GM12878 (cell line): ENCODE results near the gene KHDRBS1. TPM values are rescaled to one million over a fixed set of nuclear protein-coding genes. Genes with fewer than 3 reads are reported as not detected.

ENCODE experiments used
- ATAC-seq: fragments of 200-7000 bp; cut with Tn5 transposase; 3 replicates; pipeline ENCODE4 v1.9.1; 2020; ENCODE audit warnings: mild to moderate bottlenecking, moderate library complexity
- BruUV-seq: library from RNA; stranded (reverse); fragments of 400-500 nt; replicated peaks from 2 replicates; lab custom pipeline; 2021; lab: Mats Ljungman, UMichigan
- CTCF ChIA-PET: fragments of 300-600 bp; sonication (Branson Sonifier 250); formaldehyde crosslinking; extraction: SDS; loops from one replicate; lab custom pipeline; 2021; ENCODE audit warnings: inconsistent platforms; lab: Yijun Ruan, JAX
- POLR2A ChIA-PET: fragments of 350-600 bp; formaldehyde crosslinking; extraction: SDS; loops from one replicate; lab custom pipeline; 2021; ENCODE audit warnings: inconsistent platforms; lab: Charles Lee
- RAD21 ChIA-PET: fragments of 300-600 bp; sonication (Branson Sonifier 250); formaldehyde crosslinking; loops from one replicate; lab custom pipeline; 2023; ENCODE audit warnings: antibody characterized with exemption; ENCODE audit not compliant: unreplicated experiment; lab: Charles Lee
- SMC1A ChIA-PET: fragments of 300-600 bp; sonication (Branson Sonifier 250); formaldehyde crosslinking; loops from one replicate; lab custom pipeline; 2023; ENCODE audit not compliant: unreplicated experiment, uncharacterized antibody; lab: Charles Lee
- DNase-seq: peaks from one replicate; pipeline ENCODE4 v3.0.0-alpha.2; 2011; ENCODE audit warnings: low read depth, low spot score
- FAIRE-seq: peaks from 3 replicates; lab custom pipeline; 2011; peaks lifted over from hg19 to GRCh38; lab: Jason Lieb, UNC
- H2AFZ ChIP-seq: 2 replicates; pipeline ENCODE4 v1.6.0; 2011; ENCODE audit warnings: low read depth, low read length, control low read depth; ENCODE audit not compliant: control insufficient read depth
- H3K27ac ChIP-seq: 2 replicates; pipeline ENCODE4 v1.5.1; 2011; ENCODE audit warnings: control low read depth; ENCODE audit not compliant: control insufficient read depth, insufficient read depth
- H3K27me3 ChIP-seq, 2 experiments: replicated peaks in 1 of 2; 2 replicates each; pipeline versions ENCODE4 v1.6.0 to v1.6.1; 2011; ENCODE audit warnings: low read length in 1 of 2; ENCODE audit not compliant: control insufficient read depth in 2 of 2, insufficient read depth in 2 of 2
- H3K36me3 ChIP-seq, 2 experiments: 2 replicates each; pipeline ENCODE4 v1.5.1; 2011; ENCODE audit warnings: low read length in 1 of 2; ENCODE audit not compliant: control insufficient read depth in 2 of 2, insufficient read depth in 2 of 2
- H3K4me1 ChIP-seq: 2 replicates; pipeline ENCODE4 v1.6.1; 2011; ENCODE audit warnings: mild to moderate bottlenecking, low read length, moderate library complexity, mixed read lengths; ENCODE audit not compliant: control insufficient read depth, insufficient read depth
- H3K4me2 ChIP-seq: 2 replicates; pipeline ENCODE4 v1.6.0; 2011; ENCODE audit warnings: control low read depth; ENCODE audit not compliant: control insufficient read depth, insufficient read depth
- H3K4me3 ChIP-seq: fragments of 200-600 bp; sonication (generic); 2 replicates; pipeline ENCODE4 v1.5.1; 2016
- H3K79me2 ChIP-seq: 2 replicates; pipeline ENCODE4 v1.6.0; 2011; ENCODE audit warnings: low read length; ENCODE audit not compliant: control insufficient read depth, insufficient read depth
- H3K9ac ChIP-seq: 2 replicates; pipeline ENCODE4 v1.8.0; 2011; ENCODE audit warnings: low read length, control low read depth, mixed read lengths; ENCODE audit not compliant: control insufficient read depth, insufficient read depth
- H3K9me3 ChIP-seq: replicated peaks from 3 replicates; pipeline ENCODE4 v1.5.1; 2011; ENCODE audit warnings: mild to moderate bottlenecking, low read length; ENCODE audit not compliant: control insufficient read depth, insufficient read depth
- H4K20me1 ChIP-seq: 2 replicates; pipeline ENCODE4 v1.6.0; 2011; ENCODE audit not compliant: control insufficient read depth, insufficient read depth
- BMI1 ChIP-seq: fragments of 450-650 bp; IDR thresholded peaks from 2 replicates; pipeline ENCODE4 v1.6.1; 2016; ENCODE audit warnings: mild to moderate bottlenecking, moderate library complexity, borderline replicate concordance
- EP300 ChIP-seq, 2 experiments: fragments of 150-350 bp in 1 of 2; IDR thresholded peaks; 2 replicates each; pipeline ENCODE4 v1.6.1; 2011 to 2012; ENCODE audit warnings: low read depth in 2 of 2, low read length in 2 of 2, borderline replicate concordance in 1 of 2, improper control_type of control experiment in 1 of 2, inconsistent platforms in 1 of 2; ENCODE audit not compliant: control insufficient read depth in 1 of 2
- MTA2 ChIP-seq: fragments of 450-650 bp; IDR thresholded peaks from 2 replicates; pipeline ENCODE4 v1.6.1; 2016; ENCODE audit warnings: low read depth, mild to moderate bottlenecking, moderate library complexity
- MYC ChIP-seq: IDR thresholded peaks from 2 replicates; pipeline ENCODE4 v1.6.1; 2011; ENCODE audit warnings: mild to moderate bottlenecking, low read length, moderate library complexity, inconsistent platforms; ENCODE audit not compliant: insufficient read depth, insufficient replicate concordance, insufficient read length, severe bottlenecking
- PML ChIP-seq: IDR thresholded peaks from 2 replicates; pipeline ENCODE4 v1.6.1; 2012; ENCODE audit warnings: low read length, inconsistent platforms
- YBX1 ChIP-seq: fragments of 450-650 bp; IDR thresholded peaks from 2 replicates; pipeline ENCODE4 v1.6.1; 2016; ENCODE audit warnings: antibody characterized with exemption
- ZNF207 ChIP-seq: fragments of 450-650 bp; IDR thresholded peaks from 2 replicates; pipeline ENCODE4 v1.6.1; 2014; ENCODE audit warnings: antibody characterized with exemption, mild to moderate bottlenecking, borderline replicate concordance
- WGBS: methylation state at CpG from one replicate; pipeline ENCODE4 v1.1.6; 2016; ENCODE audit warnings: low lambda C conversion rate; ENCODE audit not compliant: insufficient replicate concordance, insufficient coverage; ENCODE audit errors: missing lambda C conversion rate; 5-methylcytosine and 5-hydroxymethylcytosine counted together
- in situ Hi-C: fragments of 300-500 bp; cut with MboI; formaldehyde crosslinking; loops from 9 replicates; pipeline ENCODE4 v1.14.3; 2018; ENCODE audit warnings: mixed read lengths
- intact Hi-C: fragments of 100-400 bp; cut with micrococcal nuclease; formaldehyde crosslinking; loops from one replicate; pipeline ENCODE4 v1.14.2; 2022; ENCODE audit not compliant: unreplicated experiment
- polyA plus RNA-seq, 11 experiments: library from polyadenylated mRNA; depleted of rRNA in 4 of 11; unstranded in 6 of 11; stranded (reverse) in 5 of 11; fragments of >200 nt; fragmentation: Nextera tagmentation in 4 of 11; fragmentation: Illumina TruSeq in 1 of 11; extraction: Ambion mirVana in 4 of 11; extraction: Trizol in 1 of 11; gene quantifications; 1 replicate in 1 of 11; 2 replicates in 10 of 11; pipeline versions ENCODE4 v1.2.1 to v1.2.3, GENCODE V29; 2011 to 2016; ENCODE audit warnings: inconsistent platforms in 2 of 11, missing spikeins in 2 of 11, low read depth in 1 of 11
- total RNA-seq, 4 experiments: library from RNA; depleted of rRNA in 3 of 4; stranded (reverse); fragments of >200 nt in 3 of 4; fragmentation: Illumina TruSeq in 1 of 4; extraction: Trizol in 1 of 4; gene quantifications; 2 replicates each; pipeline versions ENCODE4 v1.2.1 to v1.2.3, GENCODE V29; 2013 to 2021
- TF ChIP-seq, protein P1 (sequence below): IDR thresholded peaks from 2 replicates; pipeline ENCODE4 v1.6.1; 2011; ENCODE audit warnings: borderline replicate concordance, low read depth, mild to moderate bottlenecking, moderate library complexity, mixed read lengths, low read length; ENCODE audit not compliant: insufficient read depth; ENCODE audit errors: extremely low read length
- TF ChIP-seq, protein P2 (sequence below): IDR thresholded peaks from 2 replicates; pipeline ENCODE4 v1.6.1; 2012; ENCODE audit warnings: low read depth, low read length, improper control_type of control experiment

Gene KHDRBS1
- total and polyA plus RNA-seq, 10 of the 15 experiments (the other 5 are each of a cell fraction or from before 2014, with no cell fraction given) = 42.5 to 204 (median 96.0) TPM

DNA sequence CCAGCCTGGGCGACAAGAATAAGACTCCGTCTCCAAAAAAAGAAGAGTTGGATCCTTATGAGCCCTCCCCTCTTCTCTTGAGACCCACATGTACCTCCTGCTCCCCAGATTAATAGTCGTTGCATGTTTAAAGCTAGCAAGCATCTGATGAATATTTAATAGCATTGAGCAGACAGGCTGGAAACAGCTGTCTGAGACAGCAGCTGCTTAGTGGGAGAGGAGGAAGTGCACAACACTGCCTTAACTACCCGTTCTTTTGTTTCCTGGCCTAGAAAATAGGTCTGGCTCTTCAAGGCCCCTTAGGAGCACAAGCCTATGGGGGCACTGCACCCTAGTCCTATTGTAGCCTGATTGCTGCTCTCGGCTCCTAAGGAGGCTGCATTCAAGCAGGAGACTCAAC is 41.7 kb downstream of the KHDRBS1 start:
- Histone ChIP-seq H4K20me1 (no peaks in the 10 kb centered on the region), H3K79me2 (no peaks in the 10 kb centered on the region), H2AFZ (no peak overlapping the region), H3K4me1 (no peaks in the 10 kb centered on the region), H3K4me3 (no peak overlapping the region), H3K27me3 (no peaks in the 10 kb centered on the region), H3K4me2 (no peak overlapping the region), H3K36me3 (peaks cover 23 to 36% of the 10 kb centered on the region in 2 experiments), H3K27ac (no peak overlapping the region), H3K9me3 (no peaks in the 10 kb centered on the region), H3K9ac (no peak overlapping the region)
- ChIA-PET POLR2A (interaction anchor here (0.6 to 1.9 kb wide), 2 partner anchors 39 to 44 kb away, joined by 5 read pairs; no protein-coding TSS in a partner anchor), CTCF (interaction anchor here (1.1 to 2.0 kb wide), 4 partner anchors 11 to 91 kb away, joined by 3 to 4 read pairs (median 3); no protein-coding TSS in a partner anchor), RAD21 (no interaction called here), SMC1A (interaction anchor here (1.3 to 2.9 kb wide), 3 partner anchors 8 to 33 kb away, joined by 3 to 12 read pairs (median 4); no protein-coding TSS in a partner anchor)
- DNase-seq = no peak
- no peak for ATAC-seq
- FAIRE-seq = no peak
- in situ Hi-C loops = no loop called here
- intact Hi-C loops = no loop called here
- BruUV-seq = no TSS peak
- no peak for TF ChIP-seq YBX1
- TF ChIP-seq, protein P1, sequence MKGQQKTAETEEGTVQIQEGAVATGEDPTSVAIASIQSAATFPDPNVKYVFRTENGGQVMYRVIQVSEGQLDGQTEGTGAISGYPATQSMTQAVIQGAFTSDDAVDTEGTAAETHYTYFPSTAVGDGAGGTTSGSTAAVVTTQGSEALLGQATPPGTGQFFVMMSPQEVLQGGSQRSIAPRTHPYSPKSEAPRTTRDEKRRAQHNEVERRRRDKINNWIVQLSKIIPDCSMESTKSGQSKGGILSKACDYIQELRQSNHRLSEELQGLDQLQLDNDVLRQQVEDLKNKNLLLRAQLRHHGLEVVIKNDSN = no peak
- TF ChIP-seq BMI1 = no peak
- no peak for TF ChIP-seq ZNF207
- TF ChIP-seq EP300 (IDR thresholded peaks at IDR 0.05; ENCODE audit: borderline replicate concordance in 1 of 2, control insufficient read depth in 1 of 2, low read depth in 2 of 2, low read length in 2 of 2) = no peak
- TF ChIP-seq MYC = no peak
- TF ChIP-seq, protein P2, sequence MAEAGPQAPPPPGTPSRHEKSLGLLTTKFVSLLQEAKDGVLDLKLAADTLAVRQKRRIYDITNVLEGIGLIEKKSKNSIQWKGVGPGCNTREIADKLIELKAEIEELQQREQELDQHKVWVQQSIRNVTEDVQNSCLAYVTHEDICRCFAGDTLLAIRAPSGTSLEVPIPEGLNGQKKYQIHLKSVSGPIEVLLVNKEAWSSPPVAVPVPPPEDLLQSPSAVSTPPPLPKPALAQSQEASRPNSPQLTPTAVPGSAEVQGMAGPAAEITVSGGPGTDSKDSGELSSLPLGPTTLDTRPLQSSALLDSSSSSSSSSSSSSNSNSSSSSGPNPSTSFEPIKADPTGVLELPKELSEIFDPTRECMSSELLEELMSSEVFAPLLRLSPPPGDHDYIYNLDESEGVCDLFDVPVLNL = no peak
- no peak for TF ChIP-seq MTA2
- TF ChIP-seq PML = no peak
- 61% methylated on average over 5 of the region's 5 CpGs for WGBS
